G401.6 (cell line): ENCODE data around the gene PITPNC1.
"Not testable (repeated sequence)": the region's sequence is repeated elsewhere in the genome, so short reads cannot be mapped to it uniquely, and the experiment has no call there.

Source experiments
- FAIRE-seq: peaks from 2 replicates; lab custom pipeline; 2012; peaks lifted over from hg19 to GRCh38; lab: Jason Lieb, UNC

Gene PITPNC1

GRCh38 chr17:67490471-67490870, 113.4 kb downstream of the PITPNC1 start:
- FAIRE-seq: no peak

GRCh38 chr17:67491009-67491680, 114.1 kb downstream of the PITPNC1 start:
- FAIRE-seq: no peak

GRCh38 chr17:67491681-67492024, 114.6 kb downstream of the PITPNC1 start:
- FAIRE-seq: no peak

- no peak for FAIRE-seq
These were observed 115.2 kb downstream of the PITPNC1 start for GRCh38 chr17:67492251-67492740.

GRCh38 chr17:67492824-67493517, 115.9 kb downstream of the PITPNC1 start:
- FAIRE-seq: no peak

- FAIRE-seq: no peak
These were observed 116.7 kb downstream of the PITPNC1 start for GRCh38 chr17:67493812-67494211.

GRCh38 chr17:67495534-67495933, 118.5 kb downstream of the PITPNC1 start:
- FAIRE-seq: not testable (repeated sequence)

- FAIRE-seq: no peak
These were observed 119.2 kb downstream of the PITPNC1 start for GRCh38 chr17:67496286-67496685.

GRCh38 chr17:67499685-67500084, 122.6 kb downstream of the PITPNC1 start:
- FAIRE-seq: no peak

- FAIRE-seq: no peak
These were observed 123.2 kb downstream of the PITPNC1 start for GRCh38 chr17:67500261-67500660.

- no peak for FAIRE-seq
These were observed 123.7 kb downstream of the PITPNC1 start for GRCh38 chr17:67500677-67501300.

GRCh38 chr17:67502151-67502550, 125.1 kb downstream of the PITPNC1 start:
- FAIRE-seq: no peak

- no peak for FAIRE-seq
These were observed 126.1 kb downstream of the PITPNC1 start for GRCh38 chr17:67503184-67503583.

- no peak for FAIRE-seq
These were observed 126.7 kb downstream of the PITPNC1 start for GRCh38 chr17:67503739-67504138.

GRCh38 chr17:67504182-67504581, 127.1 kb downstream of the PITPNC1 start:
- FAIRE-seq: no peak

- FAIRE-seq: no peak
These were observed 129.9 kb downstream of the PITPNC1 start for GRCh38 chr17:67506966-67507365.

- no peak for FAIRE-seq
These were observed 132.6 kb downstream of the PITPNC1 start for GRCh38 chr17:67509390-67510287.

GRCh38 chr17:67511012-67511411, 133.9 kb downstream of the PITPNC1 start:
- no peak for FAIRE-seq

GRCh38 chr17:67511804-67512203, 134.7 kb downstream of the PITPNC1 start:
- FAIRE-seq: no peak

- no peak for FAIRE-seq
These were observed 137.9 kb downstream of the PITPNC1 start for GRCh38 chr17:67514998-67515397.

- no peak for FAIRE-seq
These were observed 138.5 kb downstream of the PITPNC1 start for GRCh38 chr17:67515490-67516083.

- FAIRE-seq: not testable (repeated sequence)
These were observed 139.5 kb downstream of the PITPNC1 start for GRCh38 chr17:67516571-67516970.
